HG02943 (cell line): ENCODE measurements around the gene RTTN.

Source experiments
- ATAC-seq: cut with Tn5 transposase; IDR thresholded peaks from one replicate; pipeline ENCODE4 v1.9.1; 2021; ENCODE audit warnings: mild to moderate bottlenecking, low read depth, moderate library complexity; ENCODE audit not compliant: unreplicated experiment

Gene RTTN

DNA sequence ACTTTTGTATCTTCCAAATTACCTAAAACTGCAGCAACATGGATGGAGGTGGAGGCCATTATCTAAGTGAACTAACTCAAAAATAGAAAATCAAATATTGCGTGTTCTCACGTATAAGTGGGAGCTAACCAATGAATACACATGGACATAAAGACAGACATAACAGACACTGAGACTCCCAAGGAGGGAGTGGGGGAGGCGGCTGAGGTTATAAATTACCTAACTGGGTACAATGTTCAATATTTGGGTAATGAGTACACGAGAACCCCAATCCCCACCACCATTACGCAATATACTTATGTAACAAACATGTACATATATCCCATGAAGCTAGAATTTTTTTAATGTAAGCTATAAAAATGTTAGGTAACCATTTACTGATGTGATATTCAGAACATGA lies 119.8 kb downstream of the RTTN start:
- ATAC-seq = no peak

DNA sequence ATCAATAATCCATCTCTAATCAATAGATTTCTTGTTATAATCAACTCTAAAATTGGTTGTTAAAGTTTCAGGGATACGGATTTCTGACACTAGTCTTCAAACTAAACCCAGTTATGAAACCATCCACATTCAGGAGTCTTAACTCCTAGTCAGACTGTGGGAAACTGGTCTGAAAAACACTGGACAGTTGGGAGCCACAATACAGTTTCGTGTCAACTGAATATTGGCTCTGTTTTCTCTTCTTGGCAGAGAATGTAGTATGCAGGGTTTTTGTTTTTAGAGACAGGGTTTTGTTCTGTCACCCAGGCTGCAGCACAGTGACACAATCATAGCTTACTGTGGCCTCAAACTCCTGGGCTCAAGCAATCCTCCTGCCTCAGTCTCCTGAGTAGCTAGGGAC lies 123.1 kb downstream of the RTTN start:
- no peak for ATAC-seq

DNA sequence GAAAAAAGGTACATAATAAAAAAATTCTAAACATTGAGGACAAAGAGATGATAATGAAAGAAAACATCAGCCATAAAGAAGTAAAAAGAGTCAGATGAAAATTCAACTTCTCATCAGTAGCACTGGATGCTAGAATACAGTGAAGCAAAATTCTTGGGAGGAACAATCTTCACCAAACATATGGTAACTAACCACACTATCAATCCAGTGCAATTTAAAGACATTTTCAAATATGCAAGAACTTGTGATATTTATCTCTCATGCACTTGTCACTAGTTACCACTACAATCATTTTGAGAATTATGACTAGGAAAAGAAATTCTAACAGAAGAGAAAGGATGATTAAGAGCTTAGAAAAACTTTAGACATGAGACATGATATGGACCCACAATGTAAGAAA lies 127.4 kb downstream of the RTTN start:
- no peak for ATAC-seq

DNA sequence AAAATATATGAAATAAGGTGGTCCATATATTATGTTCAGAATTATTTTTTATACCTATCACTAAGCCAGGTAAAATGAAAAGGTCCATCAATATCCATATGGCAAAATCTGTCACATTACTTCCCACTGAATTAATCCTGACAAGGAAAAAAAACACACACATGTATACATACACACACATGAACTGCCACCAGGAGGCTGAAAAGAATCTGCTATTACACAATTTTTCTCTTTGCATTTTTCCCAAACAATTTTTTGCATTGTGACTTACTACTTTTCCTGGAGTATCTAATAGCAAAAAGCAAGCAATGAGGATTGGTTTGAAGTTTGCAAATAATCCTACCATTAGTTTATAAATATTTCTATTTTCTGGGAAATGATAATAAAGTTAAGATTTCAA lies 129.6 kb downstream of the RTTN start:
- no peak for ATAC-seq

DNA sequence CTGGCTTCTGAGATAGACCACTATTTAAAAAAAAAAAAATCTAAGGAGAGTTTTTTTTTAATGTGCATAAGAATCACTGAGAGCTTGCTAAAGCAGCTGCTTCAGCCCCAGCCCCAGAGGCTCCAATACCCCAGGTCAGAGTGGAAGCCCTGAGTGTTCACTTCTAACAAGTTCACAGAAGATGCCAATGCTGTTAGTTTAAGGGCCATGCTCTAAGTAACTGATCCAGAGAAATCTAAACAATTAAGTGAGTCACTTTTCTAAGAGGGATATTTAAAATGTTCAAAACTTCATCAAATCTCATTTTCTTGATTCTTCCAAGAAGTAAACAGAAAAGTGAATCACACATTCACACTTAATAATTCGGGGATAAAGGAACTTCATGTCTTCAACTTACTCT lies 131.4 kb downstream of the RTTN start:
- no peak for ATAC-seq

DNA sequence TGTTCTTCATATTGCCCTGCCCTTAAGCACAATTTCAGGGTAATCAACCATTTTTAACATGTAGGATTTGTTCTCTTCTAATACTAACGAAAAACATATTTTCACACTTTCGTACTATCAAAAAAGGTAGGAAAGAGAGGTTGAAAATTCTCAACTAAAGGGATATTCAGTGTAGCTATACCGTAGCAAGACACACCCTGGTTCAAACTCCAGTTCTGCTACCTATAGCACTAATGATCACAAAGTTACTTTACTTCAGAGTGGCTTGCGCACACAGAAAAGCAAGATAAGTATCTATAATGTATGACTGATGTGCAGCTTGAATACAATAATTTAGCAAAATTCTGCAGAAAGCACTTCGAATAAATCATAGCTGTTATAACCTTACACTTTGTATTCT lies 132.1 kb downstream of the RTTN start:
- ATAC-seq = no peak

DNA sequence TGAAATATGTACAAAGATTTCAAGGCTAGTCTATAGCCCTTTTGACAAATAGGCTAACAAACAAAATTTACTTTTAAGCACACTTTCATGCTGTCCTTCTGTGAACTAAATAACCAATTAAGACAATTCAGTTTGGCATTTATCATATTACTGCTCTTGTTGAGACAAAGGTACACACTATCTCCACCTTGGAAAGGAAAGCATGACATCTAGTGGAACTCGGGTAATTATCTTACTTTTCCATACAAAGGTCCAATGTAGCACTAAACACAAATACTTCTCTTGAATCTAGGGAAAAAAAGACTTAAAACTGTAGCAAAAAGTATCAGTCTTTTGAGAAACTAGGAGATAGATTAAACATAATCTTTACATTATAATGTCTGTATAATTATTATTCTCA lies 132.8 kb downstream of the RTTN start:
- no peak for ATAC-seq

DNA sequence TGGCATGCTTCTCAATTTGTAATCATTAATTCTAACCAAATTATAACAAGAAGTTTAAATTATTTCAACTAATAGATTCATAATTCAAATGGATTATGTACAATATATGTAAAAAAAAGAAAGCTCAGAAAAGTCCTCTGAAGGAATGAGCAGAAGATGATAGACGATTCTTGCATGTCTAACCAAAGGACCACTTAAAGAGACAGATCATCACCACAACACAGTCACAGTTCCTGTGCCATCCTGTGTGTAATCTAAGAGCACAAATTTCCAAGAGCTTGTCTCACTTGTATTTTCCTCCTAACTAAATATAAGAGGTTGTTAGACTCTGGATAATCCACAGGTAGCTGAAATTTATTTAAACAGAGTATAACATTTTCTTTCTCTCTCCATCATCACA lies 135.5 kb downstream of the RTTN start:
- no peak for ATAC-seq

DNA sequence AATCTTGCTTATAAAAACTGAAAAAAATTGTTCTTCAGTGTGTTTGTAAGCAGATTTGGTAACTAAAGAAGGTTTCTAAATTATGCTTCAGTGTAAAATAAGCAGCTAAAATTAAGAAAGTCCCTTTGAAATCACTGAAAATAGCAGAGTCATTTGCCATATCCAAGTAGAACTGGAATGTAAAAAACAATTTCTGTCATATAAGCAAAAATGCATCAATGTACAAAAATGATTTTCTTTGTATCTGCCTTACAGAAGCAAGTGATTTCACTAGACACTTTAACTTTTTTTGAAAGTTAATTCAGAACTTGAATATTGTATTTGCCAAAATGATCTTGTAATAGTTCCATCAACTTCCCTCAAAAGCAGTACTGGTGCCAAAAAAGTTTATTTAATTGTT lies 136.1 kb downstream of the RTTN start:
- ATAC-seq = no peak

DNA sequence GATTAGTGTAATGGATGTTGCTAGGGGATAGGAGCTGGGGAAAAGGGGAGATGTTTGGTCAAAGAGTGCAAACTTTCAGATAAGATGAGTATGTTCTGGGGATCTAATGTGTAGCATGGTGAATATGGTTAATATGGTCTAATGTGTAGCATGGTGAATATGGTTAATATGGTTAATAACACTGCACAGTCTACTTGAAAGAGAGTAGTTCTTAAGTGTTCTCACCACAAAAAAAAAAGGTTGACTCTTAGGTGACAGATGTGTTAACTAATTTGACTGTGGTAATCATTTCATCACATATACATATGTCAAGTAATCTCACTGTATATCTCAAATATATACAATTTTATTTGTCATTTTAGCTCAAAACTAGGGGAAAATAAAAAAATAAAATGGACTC lies 136.5 kb downstream of the RTTN start:
- ATAC-seq = no peak

DNA sequence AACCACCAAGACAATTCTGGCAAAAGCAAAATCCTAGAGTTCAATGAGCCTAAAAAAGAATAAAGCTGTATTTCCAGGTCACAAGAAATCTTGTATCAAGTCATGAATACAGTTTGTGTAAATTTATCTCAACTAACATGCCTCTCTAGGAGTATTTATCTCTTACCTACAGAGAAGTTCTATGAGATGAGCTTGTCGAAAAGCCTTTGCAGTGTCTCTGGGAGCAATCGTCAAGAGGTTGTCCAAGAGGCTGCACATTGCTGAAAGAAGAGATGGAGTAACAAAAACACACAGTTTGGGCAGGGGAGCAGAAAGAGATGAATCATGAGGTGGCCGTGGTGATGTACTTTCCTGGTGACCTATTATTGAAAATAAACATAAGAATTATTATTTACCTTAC lies 145.8 kb downstream of the RTTN start:
- no peak for ATAC-seq

DNA sequence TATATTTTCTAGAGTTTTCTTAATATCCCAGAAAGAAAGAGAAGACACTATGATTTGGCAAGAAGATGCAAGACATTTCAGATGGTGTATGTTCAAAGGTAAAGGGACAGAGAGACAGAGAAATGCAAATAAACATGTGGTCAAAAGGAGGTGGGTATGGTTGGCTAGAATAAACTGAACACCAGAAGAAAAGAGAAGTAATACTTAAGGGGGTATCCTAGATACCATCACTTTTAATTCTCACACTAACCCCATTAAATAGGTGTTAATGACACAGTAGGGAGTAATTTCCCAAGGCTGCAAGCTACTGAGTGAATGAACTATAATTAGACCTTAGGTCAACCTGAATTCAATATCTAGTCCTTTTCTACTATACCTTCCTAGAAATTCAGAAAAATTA lies 146.6 kb downstream of the RTTN start:
- peak; percentile 99 for ATAC-seq

DNA sequence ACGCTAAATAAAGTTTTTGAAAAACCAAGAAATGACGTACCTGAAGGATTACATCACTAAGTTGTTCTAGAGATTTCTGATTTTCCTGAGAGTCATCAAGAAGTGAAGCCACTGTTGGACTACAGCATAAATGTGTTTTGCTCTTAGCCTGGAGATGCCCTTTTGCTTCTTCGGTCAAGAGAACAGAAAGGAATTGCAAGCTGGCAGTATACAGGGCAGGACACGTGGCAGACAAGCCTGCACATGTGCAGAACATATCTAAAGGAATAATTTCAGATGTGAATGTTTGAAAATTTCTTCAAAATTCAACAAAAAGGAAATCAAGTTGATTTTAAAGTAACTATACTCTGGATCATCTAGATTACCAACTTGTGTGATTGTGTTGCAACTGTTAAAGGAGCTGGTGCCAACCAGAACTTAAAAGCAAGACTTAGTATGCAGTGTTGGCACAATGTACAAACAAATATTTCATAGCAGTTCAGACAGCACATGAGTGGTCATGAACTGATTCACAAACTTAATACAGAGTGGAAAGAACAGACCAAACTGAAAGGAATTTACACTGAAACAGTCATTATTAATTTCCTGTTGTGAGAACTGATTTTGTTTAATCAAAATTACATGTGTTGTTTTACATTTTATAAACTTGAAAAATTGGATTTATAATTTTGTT lies 157.4 kb downstream of the RTTN start:
- no peak for ATAC-seq

DNA sequence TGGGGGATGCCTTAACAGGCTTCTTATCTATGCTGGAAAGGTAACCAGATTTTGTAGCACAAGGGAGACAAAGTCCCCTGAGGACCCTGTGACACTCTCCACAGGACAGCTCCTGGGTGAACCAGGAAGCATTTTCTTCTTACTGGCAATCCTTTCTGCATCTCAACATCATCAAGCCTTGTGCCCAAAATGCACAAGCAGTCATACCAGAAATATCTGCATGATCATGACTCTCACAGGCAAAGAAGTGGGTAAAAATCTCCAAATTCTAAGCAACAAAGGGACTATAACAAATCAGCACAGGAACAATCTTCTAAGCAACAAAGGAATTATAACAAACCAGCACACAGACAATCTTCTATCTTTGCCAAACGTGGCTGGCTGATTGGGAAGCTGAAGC lies 158.7 kb downstream of the RTTN start:
- ATAC-seq = no peak

DNA sequence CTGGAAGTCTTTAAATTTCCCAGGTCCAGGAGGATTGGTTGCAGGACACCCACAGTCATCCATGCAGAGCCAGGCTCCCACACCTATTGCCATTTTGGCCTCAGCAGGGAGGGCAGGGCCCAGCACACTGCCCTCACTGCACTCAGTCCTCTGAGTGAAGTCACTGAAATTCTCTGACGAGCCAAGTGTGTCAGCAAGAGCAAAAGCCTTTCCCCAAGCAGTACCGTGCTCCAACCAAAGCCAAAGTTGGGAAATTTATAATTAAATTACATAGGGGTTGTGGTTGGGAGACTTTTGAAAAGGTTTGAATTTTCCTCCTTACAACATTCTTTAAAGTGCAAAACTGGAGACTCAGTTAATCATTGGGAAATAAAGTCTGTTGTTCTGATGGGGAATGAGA lies 159.3 kb downstream of the RTTN start:
- no peak for ATAC-seq

DNA sequence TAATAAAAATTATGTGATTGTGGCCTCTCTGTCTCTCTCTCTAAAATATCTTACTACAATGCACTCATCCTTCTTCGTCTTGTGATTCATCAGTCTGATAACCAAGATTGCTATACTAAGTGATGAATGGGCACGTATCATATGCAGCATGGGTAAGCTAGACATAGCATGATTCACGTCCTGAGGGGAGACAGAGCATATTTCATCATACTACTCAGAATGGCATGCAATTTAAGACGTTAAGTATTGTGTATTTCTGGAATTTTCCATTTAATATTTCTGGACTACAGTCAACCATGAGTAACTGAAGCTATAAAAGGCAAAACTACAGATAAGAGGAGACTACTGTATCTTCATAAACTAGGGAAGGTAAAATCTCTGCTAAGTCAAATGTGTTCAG lies 160.9 kb downstream of the RTTN start:
- ATAC-seq = no peak

DNA sequence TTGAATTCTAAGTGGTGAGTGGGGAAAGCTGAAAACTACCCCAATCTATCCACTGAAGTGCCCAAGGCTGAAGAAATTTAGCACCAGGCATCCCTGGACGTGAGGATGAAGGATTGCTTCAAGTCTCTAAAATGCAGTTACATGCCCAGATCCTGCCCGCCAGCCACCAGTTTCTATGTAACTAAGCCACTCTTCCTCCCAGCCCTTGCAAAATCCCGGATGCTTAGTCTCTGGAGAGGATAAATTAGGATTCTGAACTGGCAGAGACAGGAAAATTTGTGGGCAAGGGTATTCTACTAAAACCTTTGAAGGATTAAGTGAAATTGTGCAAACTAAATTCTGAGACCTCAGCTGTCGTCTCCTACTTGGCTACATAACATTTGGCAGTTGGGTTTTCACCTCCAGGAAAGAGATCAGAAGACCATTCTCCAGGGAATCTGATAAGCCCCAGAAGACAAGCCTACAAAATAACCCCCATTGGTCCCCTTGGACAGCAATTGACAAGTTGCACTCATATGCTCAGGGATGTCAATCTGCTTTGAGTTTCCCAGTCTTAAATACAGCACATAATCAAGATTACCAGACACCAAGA lies 163.9 kb downstream of the RTTN start:
- no peak for ATAC-seq

DNA sequence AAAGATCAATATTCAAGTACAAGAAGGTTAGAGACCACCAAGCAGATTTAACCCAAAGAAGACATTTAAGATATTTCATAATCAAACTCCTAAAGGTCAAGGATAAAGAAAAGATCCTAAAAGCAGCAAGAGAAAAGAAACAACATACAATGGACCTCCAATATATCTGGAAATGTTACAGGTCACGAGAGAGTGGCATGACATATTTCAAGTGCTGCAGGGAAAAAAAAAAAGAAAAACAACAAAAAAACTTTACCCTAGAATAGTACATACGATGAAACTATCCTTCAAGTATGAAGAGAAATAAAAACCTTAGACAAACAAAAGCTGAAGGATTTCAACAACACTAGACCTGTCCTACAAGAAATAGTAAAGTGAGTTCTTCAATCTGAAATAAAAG lies 166.3 kb downstream of the RTTN start:
- no peak for ATAC-seq

DNA sequence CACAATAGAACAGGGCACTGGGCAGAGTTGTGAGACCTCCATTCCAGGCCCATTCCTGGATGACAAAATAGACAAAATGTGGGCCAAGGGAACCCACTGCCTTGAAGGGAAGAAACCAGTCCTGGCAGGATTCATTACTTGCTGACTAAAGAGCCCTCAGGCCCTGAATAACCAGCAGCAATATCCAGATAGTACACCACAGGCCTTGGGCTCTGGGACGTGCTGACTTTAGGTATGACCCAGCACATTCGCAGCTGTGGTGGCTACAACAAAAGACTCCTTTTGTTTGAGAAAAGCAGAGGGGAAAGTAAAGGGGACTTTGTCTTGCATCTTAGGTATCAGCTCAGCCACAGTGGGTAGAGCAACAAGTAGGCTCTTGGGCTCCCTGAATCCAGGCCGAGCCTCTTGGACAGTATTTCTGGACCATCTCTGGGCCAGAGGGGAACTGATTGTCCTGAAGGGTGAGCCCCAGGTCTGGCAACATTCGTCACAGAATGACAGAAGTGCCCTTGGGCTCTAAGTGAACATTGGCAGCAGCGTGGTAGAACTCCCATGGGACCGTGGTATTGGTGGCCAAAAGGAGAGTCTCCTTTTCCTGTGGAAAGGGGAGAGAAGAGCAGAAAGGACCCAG lies 167.9 kb downstream of the RTTN start:
- no peak for ATAC-seq

DNA sequence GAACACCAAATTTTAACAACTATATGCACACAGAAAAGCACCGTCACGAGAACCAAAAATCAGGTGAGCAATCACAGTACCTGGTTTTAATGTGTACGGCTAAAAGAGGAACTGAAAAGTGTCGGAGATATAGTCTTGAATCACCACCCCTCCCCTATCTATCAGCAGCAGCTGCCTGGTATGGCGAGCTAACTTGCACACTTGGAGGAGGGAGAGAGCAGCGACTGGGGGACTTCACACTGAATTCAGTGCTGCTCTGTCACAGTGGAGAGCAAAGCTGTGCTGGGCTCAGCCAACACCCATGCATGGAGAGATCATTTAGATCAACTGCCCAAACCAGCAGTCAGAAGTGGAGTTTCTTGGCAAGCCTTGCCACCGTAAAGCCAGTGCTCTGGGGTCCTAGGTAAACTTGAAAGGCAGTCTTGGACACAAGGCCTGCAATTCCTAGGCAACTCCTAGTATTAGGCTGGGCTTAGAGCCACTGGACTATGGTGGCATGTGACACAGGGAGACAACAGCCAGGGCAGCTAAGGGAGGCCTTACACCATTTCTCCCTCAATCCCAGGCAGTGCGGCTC lies 168.6 kb downstream of the RTTN start:
- ATAC-seq = peak; percentile 99

DNA sequence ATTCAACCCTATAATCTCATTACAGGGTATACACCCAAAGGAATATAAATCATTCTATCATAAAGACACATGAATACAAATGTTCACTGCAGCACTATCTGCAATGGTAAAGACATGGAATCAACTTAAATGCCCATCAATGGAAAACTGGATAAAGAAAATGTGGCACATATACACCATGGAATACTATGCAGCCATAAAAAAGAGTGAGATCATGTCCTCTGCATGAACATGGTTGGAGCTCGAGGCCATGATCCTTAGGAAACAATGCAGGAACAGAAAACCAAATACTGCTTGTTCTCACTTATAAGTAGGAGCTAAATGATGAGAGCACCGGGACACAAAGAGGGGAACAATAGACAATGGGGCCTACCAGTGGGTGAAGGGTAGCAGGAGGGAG lies 169.3 kb downstream of the RTTN start:
- no peak for ATAC-seq

DNA sequence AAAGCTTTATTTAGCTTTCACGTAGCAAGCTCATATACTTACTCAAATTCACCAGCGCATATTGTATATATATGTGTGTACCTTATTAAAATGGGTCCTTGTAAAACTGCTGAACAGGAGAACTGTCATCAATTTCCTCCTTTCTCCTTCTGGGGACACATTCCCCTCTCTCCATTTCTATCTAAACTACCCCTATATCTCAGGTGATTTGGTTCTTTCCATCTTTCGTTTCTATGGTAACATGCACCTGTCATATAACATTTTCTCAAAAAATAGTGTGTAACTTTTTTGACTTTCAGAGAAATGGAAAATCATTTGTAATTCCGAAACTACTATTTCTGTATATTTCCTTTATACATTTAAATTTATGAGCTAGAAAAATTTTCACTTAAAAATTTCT lies 174.3 kb downstream of the RTTN start:
- ATAC-seq = no peak
